K562 (cell line): ENCODE results near the gene ATP13A2. TPM values are rescaled to one million over a fixed set of nuclear protein-coding genes. Genes with fewer than 3 reads are reported as not detected.

Source experiments
- ATAC-seq: fragments of 200-7000 bp; cut with Tn5 transposase; 3 replicates; pipeline ENCODE4 v1.9.1; 2020; ENCODE audit warnings: moderate library complexity
- BruUV-seq: library from RNA; stranded (reverse); fragments of 400-500 nt; replicated peaks from 2 replicates; lab custom pipeline; 2021; lab: Mats Ljungman, UMichigan
- CTCF ChIA-PET: fragments of 300-600 bp; formaldehyde crosslinking; extraction: SDS; loops from one replicate; lab custom pipeline; 2021; ENCODE audit warnings: low intra/inter-chr PET ratio; lab: Yijun Ruan, JAX
- POLR2A ChIA-PET: fragments of 300-600, 350-650 bp; sonication (Branson Sonifier 250); formaldehyde crosslinking; extraction: SDS; loops from one replicate; lab custom pipeline; 2021; ENCODE audit warnings: antibody characterized with exemption, inconsistent platforms; lab: Yijun Ruan, JAX
- DNase-seq, 4 experiments: peaks; one replicate each; pipeline versions ENCODE4 v3.0.0 to v3.0.0-alpha.2; 2011 to 2018; ENCODE audit warnings: low spot score in 3 of 4, mixed read lengths in 3 of 4; ENCODE audit errors: extremely low read depth in 1 of 4
- FAIRE-seq: peaks from 2 replicates; lab custom pipeline; 2011; peaks lifted over from hg19 to GRCh38; lab: Jason Lieb, UNC
- H2AFZ ChIP-seq: 2 replicates; pipeline ENCODE4 v1.6.0; 2011; ENCODE audit warnings: low read depth, low read length, control low read depth, inconsistent platforms
- H3K27ac ChIP-seq: fragments of 200-600 bp; 3 replicates; pipeline ENCODE4 v1.8.0; 2011; ENCODE audit warnings: low read depth, mild to moderate bottlenecking, control low read depth, inconsistent platforms, low read length, moderate library complexity, mixed read lengths; ENCODE audit errors: extremely low read depth
- H3K27me3 ChIP-seq, 2 experiments: fragments of 300-600 bp in 1 of 2; 2 replicates in 1 of 2; 3 replicates in 1 of 2; pipeline versions ENCODE4 v1.6.0 to v1.8.0; 2011; ENCODE audit warnings: inconsistent platforms in 2 of 2, low read length in 2 of 2, mild to moderate bottlenecking in 1 of 2, mixed read lengths in 1 of 2, moderate library complexity in 1 of 2; ENCODE audit not compliant: control insufficient read depth in 2 of 2, insufficient read depth in 2 of 2
- H3K36me3 ChIP-seq: fragments of 300-600 bp; 3 replicates; pipeline ENCODE4 v1.8.0; 2011; ENCODE audit warnings: mild to moderate bottlenecking, low read length, inconsistent platforms; ENCODE audit not compliant: control insufficient read depth, insufficient read depth
- H3K4me1 ChIP-seq, 2 experiments: fragments of 200-600 bp in 1 of 2; replicated peaks in 1 of 2; 2 replicates in 1 of 2; 3 replicates in 1 of 2; pipeline versions ENCODE4 v1.5.1 to v1.8.0; 2011; ENCODE audit warnings: inconsistent platforms in 2 of 2, low read length in 2 of 2, mild to moderate bottlenecking in 1 of 2, mixed read lengths in 1 of 2, moderate library complexity in 1 of 2; ENCODE audit not compliant: control insufficient read depth in 2 of 2, insufficient read depth in 2 of 2
- H3K4me2 ChIP-seq: 2 replicates; pipeline ENCODE4 v1.6.1; 2011; ENCODE audit warnings: low read length, control low read depth, inconsistent platforms, mixed read lengths; ENCODE audit not compliant: insufficient read depth
- H3K4me3 ChIP-seq: fragments of 200-600 bp; sonication (generic), shearing (Covaris generic); 2 replicates; pipeline ENCODE4 v1.5.1; 2016; ENCODE audit warnings: control low read depth, inconsistent platforms
- H3K79me2 ChIP-seq: fragments of 200-600 bp; 3 replicates; pipeline ENCODE4 v1.8.0; 2011; ENCODE audit warnings: low read length, inconsistent platforms; ENCODE audit not compliant: control insufficient read depth, insufficient read depth
- H3K9ac ChIP-seq, 2 experiments: 2 replicates each; pipeline versions ENCODE4 v1.6.0 to v1.6.1; 2011; ENCODE audit warnings: low read depth in 2 of 2, low read length in 2 of 2, control low read depth in 1 of 2, inconsistent platforms in 1 of 2, mild to moderate bottlenecking in 1 of 2, mixed read lengths in 1 of 2; ENCODE audit not compliant: insufficient read depth in 1 of 2
- H3K9me1 ChIP-seq: one replicate; pipeline ENCODE4 v1.6.0; 2011; ENCODE audit warnings: inconsistent platforms, mild to moderate bottlenecking, low read length, moderate library complexity; ENCODE audit not compliant: control insufficient read depth, insufficient read depth
- H3K9me3 ChIP-seq: replicated peaks from 2 replicates; pipeline ENCODE4 v1.5.1; 2011; ENCODE audit warnings: low read depth, low read length, inconsistent platforms; ENCODE audit not compliant: control insufficient read depth, insufficient read depth
- H4K20me1 ChIP-seq: replicated peaks from 2 replicates; pipeline ENCODE4 v1.6.1; 2011; ENCODE audit warnings: low read length, inconsistent platforms, mixed read lengths; ENCODE audit not compliant: control insufficient read depth, insufficient read depth
- SPI1 ChIP-seq: IDR thresholded peaks from 2 replicates; pipeline ENCODE4 v1.6.1; 2011; ENCODE audit warnings: low read depth, low read length, control low read depth, borderline replicate concordance
- ZBTB17 ChIP-seq: fragments of 450-650 bp; formaldehyde crosslinking; IDR thresholded peaks from 2 replicates; pipeline ENCODE4 v1.4.0; 2020; ENCODE audit warnings: mild to moderate bottlenecking
- WGBS: fragments of 100-300 bp; shearing (Covaris generic); methylation state at CpG from one replicate; pipeline ENCODE4 v1.1.6; 2016; ENCODE audit warnings: low coverage, mixed read lengths; ENCODE audit not compliant: insufficient coverage; ENCODE audit errors: missing lambda C conversion rate; 5-methylcytosine and 5-hydroxymethylcytosine counted together
- in situ Hi-C: fragments of 300-500 bp; cut with MboI; formaldehyde crosslinking; loops from 4 replicates; pipeline ENCODE4 v1.15.0; 2018; ENCODE audit warnings: inconsistent platforms, mixed read lengths
- intact Hi-C: fragments of 100-400 bp; cut with micrococcal nuclease; formaldehyde crosslinking; loops from 2 replicates; pipeline ENCODE4 v1.14.2; 2022
- polyA plus RNA-seq, 8 experiments: library from polyadenylated mRNA; depleted of rRNA in 4 of 8; stranded (reverse) in 5 of 8; unstranded in 3 of 8; fragments of >200 nt; fragmentation: Nextera tagmentation in 2 of 8; fragmentation: Illumina TruSeq in 1 of 8; extraction: Ambion mirVana in 2 of 8; extraction: Trizol in 1 of 8; gene quantifications; 2 replicates each; pipeline versions ENCODE4 v1.2.1 to v1.2.3, GENCODE V29; 2011 to 2014; ENCODE audit warnings: inconsistent platforms in 1 of 8, missing spikeins in 1 of 8
- total RNA-seq, 7 experiments: library from RNA; depleted of rRNA in 6 of 7; stranded (reverse); fragments of >200 nt in 6 of 7; fragmentation: Illumina TruSeq in 2 of 7; extraction: Trizol in 2 of 7; gene quantifications; 2 replicates each; pipeline versions ENCODE4 v1.2.1 to v1.2.3, GENCODE V29; 2011 to 2021; ENCODE audit warnings: low replicate concordance in 1 of 7
- TF ChIP-seq, protein P1 (sequence below), 3 experiments: fragments of 200-800 bp in 1 of 3; sonication (Bioruptor generic) in 1 of 3; sonication (generic) in 1 of 3; formaldehyde crosslinking in 1 of 3; IDR thresholded peaks; 2 replicates each; pipeline versions ENCODE4 v1.6.1 to v1.8.0; 2016 to 2022; ENCODE audit warnings: mild to moderate bottlenecking in 2 of 3, missing compliant biosample characterization in 2 of 3, missing genetic modification characterization in 2 of 3, missing genetic modification reagents in 1 of 3

Gene ATP13A2
- total and polyA plus RNA-seq, 9 of the 15 experiments (the other 6 are each of a cell fraction or from before 2014, with no cell fraction given): 0.36 to 56.3 (median 16.3) TPM

DNA sequence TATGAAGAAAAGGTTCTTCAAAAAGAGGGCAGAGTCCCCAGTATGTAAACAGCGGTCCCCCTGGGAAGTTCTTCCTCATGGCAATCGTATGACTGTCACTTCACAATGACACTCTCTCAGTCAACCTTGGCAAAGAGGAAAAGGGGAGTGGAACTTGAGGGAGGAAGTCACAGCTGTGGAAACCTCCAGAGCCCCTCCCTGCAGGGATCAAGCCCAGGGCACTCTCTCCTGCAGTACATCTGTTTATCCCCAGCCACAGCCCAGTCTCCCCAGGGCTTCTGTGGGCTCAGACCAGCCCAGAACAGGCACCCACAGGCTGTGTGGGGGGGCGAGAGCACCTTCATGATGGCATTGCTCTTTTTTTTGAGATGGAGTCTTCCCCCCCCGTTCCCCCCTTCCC, 2.0 kb downstream of the ATP13A2 start:
- ATAC-seq (no peak), FAIRE-seq (no peak), DNase-seq (peak in 2 of 4 experiments; percentile 18 to 24)
- no peaks in the 10 kb centered on the region for H3K9me1 ChIP-seq
- no peaks in the 10 kb centered on the region for H3K27me3 ChIP-seq
- no peak overlapping the region for H3K4me3 ChIP-seq
- ChIA-PET CTCF (no interaction called here), POLR2A (no interaction called here)
- peak; percentile 78 for TF ChIP-seq SPI1
- TF ChIP-seq, protein P1, sequence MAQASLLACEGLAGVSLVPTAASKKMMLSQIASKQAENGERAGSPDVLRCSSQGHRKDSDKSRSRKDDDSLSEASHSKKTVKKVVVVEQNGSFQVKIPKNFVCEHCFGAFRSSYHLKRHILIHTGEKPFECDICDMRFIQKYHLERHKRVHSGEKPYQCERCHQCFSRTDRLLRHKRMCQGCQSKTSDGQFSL (CRISPR knock-in tag; IDR thresholded peaks at IDR 0.05): no peak
- TF ChIP-seq, protein P1 (tag; IDR thresholded peaks at IDR 0.05): 0 out of 4 replicates have a peak, but pooled peaks of 1 of the 2 experiments have one; percentile 21
- no peak for TF ChIP-seq ZBTB17 (CRISPR knock-in tag)
- no TSS peak for BruUV-seq
- H3K36me3 ChIP-seq: peaks cover 8% of the 10 kb centered on the region; the same call in 1 of the 3 replicates
- WGBS: 26% methylated on average over 3 of the region's 4 CpGs
- H3K4me2 ChIP-seq: no peak overlapping the region
- H3K9ac ChIP-seq: peak overlapping the region in 1 of 2 experiments; percentile 59; a peak in 2 of 4 replicates
- H3K27ac ChIP-seq: no peak overlapping the region
- no peak overlapping the region for H2AFZ ChIP-seq
- H4K20me1 ChIP-seq: no peaks in the 10 kb centered on the region
- in situ Hi-C loops: no loop called here
- no peaks in the 10 kb centered on the region for H3K9me3 ChIP-seq
- no peaks in the 10 kb centered on the region; the same call in 2 of the 3 replicates for H3K79me2 ChIP-seq
- intact Hi-C loops: no loop called here
- H3K4me1 ChIP-seq: peaks cover 23 to 31% of the 10 kb centered on the region in 2 experiments
